NCI-H2107 treated with DMSO at 0.1 percent for 48 hours (cell line): Measurements from ENCODE around the gene CNRIP1.
"Not testable (repeated sequence)": the region's sequence is repeated elsewhere in the genome, so short reads cannot be mapped to it uniquely, and the experiment has no call there.

Experiments used
- DNase-seq: peaks from one replicate; lab custom pipeline; 2025; ENCODE audit not compliant: unreplicated experiment; lab: John Stamatoyannopoulos, UW

CNRIP1 gene, protein sequence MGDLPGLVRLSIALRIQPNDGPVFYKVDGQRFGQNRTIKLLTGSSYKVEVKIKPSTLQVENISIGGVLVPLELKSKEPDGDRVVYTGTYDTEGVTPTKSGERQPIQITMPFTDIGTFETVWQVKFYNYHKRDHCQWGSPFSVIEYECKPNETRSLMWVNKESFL

DNA sequence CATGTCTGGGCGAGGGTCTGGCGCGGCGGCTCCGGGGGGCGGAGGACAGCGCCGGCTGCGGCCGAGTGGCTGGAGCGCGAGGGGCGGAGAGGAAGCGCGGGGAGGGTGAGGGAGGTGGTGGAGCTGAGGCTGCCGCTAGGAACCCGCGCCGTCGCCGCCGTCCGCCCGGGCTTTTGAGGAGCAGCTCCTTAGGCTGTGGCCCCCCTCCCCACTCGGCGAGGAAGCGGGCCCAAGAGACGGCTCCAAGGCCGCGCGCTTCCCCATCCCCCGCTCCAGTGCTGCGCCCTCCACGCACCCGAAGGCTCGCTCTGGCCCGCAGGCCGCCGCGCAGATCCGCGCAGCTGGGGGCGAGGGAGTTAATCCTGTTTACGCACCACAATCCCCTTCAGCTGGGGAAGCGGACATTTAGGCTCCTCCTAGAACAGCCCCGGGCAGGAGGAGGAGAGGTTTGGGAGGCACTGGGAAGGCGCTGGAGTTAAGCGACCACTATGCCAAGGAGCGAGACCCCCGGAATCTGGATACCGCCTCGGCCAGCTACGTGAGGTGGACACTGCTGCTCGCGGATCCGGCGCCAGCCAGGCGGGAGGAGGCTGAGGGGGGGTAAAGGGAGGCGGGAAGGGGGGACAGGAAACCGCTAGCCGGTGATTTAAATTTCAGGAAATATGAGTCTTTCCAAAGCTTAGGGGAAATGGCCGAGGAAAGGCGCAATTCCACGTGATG lies at the start of gene CNRIP1:
Gene CNRIP1, minus strand, starts transcription at position 552 of the 720 bp plus-strand sequence. Its CDS starts 549 bp downstream, at position 3.
- DNase-seq = no peak

DNA sequence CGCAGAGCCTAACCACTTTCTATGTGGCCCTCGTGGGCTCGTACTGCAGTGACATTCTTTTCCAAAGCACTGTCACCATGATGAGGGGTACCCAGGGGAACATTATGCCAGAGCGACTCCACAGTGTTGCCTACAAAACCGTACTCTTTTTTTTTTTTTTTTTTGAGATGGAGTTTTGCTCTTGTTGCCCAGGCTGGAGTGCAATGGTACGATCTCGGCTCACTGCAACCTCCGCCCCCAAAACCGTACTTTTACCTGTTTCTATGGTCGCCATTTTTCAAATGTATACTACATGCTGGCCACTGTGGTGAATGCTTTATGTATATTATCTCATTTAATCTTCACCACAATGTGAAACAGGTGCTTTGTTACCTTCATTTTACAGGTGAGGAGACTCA lies 49.6 kb upstream of the CNRIP1 start:
- DNase-seq = no peak

DNA sequence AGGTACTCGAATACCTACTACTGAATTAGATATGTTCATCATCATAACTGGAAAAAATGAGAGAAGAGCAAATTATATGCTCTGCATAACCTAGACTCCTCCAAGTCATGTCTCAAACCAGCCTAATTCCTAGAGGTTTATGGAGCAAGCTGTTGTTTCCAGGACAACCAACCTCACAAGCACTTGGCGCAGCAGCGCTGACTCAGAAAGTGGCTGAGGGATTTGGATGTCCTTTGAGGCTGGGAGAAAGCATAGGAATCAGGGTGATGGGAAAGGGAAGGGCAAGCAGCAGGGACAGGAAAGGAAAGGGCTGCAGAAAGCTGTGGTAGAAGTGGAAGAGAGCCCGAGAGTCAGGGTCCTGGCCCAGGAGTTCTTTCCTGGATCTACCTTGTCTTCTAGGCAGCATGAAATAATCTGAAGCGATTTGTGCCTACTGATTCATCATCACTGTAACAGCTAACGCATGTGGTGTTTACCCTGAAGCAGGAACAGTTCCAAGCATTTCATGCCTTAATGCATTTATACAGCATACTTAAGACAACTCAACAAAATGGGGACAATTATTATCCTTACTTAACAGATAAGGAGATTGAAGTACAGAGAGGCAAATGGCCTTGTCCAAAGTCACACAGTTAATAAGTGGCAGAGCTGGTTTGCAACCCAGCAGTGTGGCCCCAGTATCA lies 49.0 kb upstream of the CNRIP1 start:
- DNase-seq = no peak

DNA sequence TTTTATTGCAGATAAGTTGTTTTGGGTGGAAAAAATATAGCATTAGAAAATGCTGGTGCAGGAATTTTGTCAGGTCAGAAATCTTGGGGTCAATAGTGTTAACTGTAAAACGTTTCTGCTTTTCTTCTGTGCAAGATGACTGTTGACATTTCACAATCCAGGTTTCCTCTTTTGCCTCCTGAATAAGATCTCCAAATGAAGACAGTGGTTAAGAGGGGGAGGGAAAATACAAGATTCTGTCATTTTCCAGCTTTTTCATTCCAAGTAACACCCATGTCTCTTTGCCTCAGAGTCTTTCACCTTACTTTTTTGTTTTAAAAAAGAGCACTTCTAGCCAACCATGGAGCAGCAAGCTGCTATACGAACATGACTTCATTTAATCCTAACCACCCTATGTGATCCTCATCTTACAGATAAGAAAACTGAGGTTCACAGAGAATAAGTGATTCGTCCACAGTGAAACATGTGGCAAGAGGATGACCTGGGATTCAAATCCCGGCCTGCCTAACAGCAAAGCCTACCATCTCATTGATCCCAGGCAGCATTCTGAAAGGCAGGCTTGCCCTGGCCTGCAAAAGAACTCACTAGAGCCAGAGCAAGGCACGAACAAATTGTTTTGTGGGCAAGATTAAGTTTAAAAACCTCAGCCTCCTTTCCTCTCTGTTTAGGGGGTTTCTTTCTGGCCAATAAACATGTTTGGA lies 48.4 kb upstream of the CNRIP1 start:
- DNase-seq = no peak

DNA sequence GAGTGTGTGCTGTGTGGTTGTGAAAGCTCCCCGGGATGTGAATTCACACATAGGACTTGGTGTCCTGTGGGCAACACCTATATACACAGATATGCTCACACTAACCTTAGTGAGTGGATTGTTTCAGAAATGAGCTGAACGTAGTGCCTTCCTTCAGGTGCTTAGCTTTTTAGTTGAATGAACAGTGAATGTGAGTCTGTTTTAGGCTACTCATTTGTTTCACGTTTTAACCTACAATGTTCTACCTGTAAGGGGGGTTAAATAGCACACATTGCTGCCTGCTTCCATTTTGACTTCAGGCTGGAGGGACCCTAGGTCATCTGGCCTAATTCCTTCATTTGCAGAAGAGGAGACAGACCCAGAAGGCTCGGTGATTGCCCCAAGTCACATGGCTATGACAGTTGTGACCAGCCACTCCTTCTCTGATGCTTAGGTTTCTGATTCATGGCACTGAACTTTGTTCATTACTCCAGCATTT lies 46.4 kb upstream of the CNRIP1 start:
- DNase-seq = no peak

DNA sequence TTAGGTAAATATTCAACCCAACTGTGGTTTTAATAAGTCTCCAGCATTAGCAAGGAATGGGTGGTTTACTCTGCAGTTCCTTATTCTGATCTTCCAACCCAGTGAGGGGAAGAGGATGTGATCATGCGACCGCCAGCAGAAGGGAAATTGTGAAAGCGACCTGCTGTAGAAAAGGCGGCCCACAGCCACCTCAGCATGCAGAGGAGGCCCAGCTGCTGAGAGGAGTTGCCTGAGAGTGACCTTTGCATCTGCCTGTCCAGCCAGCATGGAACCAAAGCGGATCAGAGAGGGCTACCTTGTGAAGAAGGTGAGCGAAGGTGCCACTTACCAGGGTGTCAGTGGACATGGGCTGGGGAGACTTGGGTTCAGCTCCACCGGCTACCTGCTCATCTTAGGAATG lies 45.3 kb upstream of the CNRIP1 start, which contains the start of gene PLEK:
Gene PLEK, plus strand, starts transcription at position 196 of the 400 bp plus-strand sequence. Its CDS starts 70 bp downstream, at position 266.
- no peak for DNase-seq

DNA sequence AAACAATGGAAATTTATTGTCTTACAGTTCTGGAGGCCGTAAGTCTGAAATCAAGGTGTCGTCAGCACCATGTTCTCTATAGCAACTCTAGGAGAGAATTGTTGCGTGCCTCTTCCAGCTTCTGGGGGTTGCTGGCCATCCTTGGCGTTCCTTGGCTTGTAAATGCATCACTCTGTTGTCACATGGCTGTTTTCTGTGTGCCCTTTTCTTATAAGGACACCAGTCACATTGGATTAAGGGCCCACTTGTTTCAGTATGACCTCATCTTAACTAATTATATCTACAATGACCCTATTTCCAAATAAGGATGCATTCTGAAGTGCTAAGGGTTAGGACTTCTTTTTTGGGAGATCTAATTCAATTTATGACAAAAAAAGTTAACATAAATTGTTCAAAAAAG lies 44.0 kb upstream of the CNRIP1 start:
- DNase-seq = no peak

DNA sequence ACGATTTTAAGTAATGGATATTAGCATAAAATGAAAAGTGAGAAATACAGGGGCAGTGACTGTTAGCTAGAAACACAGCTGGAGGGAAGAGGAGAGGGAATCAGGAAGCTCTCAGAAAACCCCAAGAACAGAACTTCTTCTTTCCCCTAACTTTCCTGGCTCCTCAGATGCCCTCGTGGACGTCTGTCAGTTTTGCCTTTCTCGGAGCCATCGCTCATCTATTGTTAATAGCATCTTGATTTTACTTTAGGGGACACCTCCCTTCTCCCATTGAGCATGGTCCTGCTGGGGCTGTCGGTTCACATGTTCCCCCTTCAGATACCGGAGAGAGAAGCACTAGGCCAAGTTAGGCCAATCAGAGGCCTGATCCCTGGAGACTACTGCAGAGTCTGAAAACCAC lies 43.0 kb upstream of the CNRIP1 start:
- no peak for DNase-seq

DNA sequence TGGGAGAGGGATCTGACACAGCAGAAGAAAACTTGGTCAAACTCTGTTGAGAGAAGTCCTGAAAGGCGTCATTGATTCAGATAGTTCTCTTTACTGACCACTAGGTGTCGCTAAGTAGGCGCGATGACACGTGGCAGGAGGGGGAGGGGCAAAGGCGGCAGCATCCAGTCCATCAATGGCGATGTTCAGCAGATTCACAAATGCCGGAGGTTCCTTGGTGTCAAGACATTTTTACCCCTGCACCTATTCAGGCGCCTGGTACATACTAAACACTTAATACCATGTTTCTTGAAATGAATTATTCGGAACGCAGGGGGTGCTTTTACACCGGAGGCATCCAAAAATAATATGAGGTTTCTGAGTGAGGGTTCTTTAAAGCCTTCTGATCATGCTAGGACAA lies 42.3 kb upstream of the CNRIP1 start:
- DNase-seq = peak; percentile 55

DNA sequence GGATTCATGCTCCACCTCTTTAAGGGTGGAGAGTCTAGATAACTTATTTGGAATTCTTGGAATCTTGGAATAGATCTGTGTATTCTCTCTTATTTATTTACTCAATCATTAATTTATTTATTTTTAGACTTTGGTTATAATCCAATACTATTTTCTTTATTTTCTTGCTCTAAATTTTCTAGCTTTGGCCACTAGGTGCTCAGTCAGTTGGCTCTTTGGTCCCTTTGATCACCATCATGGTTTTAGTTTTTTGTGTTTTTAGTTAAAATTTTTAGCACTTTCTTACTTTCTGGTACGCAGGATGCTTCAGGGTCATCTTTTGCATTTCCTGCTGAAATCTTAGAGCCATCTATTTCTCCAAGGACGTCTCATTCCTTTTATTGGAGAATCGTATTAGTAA lies 40.1 kb upstream of the CNRIP1 start:
- no peak for DNase-seq

DNA sequence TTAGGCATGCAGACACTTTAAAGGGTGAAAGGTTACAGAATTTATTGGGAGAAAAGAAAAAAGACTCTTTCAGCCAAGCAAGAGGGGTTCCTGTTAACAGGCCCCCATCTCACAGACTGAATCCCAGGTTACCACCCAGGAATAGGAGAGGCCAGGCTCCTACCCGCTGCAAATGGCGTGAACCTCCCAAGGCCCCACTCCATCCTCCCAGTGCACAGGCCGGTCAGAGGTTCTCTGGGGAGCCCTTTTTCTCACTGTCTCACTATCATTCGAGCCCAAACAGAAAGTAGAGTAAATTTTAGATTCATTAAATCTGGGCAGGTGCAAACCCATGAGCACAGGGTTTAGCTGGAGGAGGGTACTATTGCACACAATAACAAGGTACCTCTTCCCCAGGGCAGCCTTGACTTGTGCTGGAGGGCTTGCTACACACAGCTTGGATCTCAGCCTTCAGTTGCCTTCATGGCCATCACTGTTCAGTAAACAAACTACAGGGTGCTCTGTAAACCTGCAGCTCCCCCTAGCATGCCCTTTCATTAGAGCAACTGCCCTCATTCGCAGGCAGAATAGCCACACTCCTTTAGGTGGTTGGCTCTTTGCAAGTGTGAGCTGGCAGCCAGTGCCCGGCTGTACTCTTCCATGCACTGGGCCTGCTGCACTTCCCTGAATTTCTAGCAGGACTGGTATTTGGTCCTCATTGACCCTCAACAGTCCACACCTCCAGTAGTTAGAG lies 38.0 kb upstream of the CNRIP1 start:
- peak; percentile 49 for DNase-seq

DNA sequence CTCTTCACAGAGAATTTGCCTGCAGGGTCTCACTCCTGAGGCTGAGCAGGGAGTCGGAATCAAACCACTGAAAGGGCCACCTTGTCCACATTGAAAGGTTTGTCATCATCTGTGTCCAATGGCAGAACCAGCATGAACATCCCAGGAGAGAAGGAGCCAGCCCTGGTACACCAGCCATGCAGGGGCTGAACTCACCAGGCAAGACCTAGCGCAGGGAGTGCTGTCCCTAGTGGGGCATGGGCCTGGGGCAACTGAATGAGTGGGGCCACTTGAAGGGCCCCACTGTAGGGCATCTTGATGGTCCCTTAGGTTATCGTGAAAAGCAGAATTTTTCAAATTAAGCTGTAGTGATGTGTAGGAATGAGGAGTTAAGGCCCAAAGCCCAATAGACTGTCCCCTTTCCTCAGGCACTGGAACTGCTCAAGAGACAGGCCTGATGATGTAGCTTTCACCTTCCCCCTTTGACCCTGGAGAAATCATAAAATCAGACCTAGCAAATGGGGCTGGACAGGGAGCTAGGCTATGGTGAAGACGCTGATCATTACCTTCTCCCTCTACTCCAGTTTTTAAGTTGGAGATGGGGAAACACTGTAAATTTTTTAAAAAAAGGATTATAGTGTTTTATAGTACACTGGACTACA lies 37.0 kb upstream of the CNRIP1 start:
- no peak for DNase-seq

DNA sequence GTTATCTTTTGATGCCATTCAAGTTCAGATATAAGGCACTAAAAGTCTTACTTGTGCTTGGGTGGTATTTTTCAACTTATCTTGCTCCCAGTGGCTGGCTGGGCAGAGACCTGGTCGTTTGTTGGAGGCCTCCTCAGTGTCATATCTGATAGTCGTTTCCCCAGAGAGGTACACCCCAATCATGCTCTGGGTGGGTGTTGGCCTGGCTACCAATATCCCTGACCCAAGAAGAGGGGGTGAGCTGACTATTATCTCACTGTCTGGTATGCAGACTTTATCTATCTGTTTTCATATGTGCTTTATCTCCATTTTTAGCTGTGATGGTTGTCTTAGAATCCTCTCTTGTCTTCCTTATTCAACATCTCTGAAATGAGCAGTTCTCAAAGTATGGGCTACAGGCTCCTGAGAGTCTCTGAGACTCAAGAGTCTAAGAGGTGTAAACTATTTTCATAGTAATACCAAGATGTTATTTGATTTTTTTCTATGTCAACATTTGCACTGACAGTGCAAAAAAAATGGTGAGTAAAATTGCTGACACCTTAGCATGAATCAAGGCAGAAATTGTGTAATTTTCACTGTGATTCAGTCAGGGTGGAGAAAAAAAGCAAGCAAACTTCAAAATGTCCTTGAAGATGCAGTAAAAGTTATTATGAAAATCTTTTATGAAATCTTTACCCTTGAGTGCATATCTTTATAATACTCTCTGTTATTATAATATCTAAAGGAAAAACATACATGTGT lies 33.1 kb upstream of the CNRIP1 start:
- DNase-seq = no peak

DNA sequence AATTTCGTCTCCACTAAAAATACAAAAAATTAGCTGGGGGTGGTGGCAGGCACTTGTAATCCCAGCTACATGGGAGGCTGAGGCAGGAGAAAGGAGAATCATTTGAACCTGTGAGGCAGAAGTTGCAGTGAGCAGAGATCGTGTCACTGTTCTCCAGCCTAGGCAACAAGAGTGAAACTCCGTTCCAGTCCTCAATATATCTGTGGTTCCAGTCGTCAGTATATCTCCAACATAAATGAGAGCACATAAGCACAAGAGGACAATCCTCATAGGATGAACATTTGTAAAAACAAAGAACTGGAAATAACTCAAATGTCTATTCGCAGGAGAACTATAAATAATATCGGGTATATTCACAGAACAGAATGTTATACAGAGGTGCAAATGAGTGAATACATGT lies 32.2 kb upstream of the CNRIP1 start:
- no peak for DNase-seq

DNA sequence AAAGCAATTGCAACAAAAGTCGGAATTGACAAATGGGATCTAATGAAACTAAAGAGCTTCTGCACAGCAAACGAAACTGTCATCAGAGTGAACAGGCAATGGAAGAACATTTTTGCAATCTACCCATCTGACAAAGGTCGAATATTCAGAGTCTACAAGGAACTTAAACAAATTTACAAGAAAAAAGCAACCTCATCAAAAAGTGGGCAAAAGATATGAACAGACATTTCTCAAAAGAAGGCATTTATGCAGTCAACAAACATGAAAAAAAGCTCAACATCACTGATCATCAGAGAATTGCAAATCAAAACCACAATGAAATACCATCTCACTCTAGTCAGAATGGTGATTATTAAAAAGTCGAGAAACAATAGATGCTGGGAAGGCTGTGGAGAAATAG lies 29.3 kb upstream of the CNRIP1 start:
- DNase-seq = not testable (repeated sequence)

DNA sequence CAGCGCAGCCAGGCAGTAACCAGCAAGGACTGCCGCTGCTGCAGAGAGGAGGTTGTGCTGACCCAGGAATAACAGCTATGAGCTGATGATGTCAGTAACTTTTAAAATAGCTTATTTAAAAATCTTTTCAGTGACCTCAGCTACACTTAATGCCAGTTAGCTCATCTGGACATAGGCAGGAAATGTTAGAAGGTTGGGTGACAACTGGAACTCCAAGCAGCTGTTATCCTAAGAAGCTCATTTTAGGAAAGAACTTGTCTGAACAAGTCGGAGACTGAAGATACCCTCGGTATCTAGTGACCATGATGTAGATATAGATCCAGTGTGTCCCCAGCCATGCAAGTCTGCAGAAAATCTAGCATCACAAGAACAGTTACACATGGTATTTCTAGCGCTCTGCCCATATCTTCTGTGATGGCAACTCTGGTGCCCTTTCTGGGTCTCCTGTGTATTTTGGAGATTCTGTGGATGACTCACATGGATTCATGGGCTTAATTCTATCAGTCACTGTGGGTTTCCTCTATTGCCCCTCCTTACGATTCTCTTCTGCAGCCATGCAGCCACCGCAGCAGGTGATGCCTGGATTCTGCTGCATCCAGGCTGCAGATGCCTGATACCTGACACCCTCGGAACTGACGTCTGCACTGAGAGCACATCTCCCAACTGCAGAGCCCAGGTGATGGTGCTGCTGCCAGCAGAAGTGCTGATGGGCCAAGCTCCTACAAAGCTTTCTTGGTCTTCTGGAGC lies 25.6 kb upstream of the CNRIP1 start:
- DNase-seq = peak; percentile 2

DNA sequence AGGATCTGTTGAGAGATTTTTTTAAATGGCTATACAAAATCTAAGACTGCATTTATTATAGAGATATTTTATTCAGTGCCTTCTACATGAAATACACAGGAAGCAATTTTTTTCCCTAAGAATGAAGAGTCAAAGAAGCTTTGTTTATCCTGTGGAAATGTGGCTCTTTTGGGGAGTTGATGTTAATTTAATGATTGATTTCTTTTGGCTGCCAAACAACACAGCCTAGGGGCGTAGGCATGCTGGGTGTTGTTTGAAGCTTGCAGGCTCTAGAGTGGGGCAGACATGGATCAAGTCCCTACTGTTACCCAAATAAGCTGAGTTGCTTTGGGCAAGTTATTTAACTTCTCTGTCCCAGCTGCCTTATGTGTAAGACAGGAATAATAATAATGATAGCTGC lies 24.3 kb upstream of the CNRIP1 start:
- no peak for DNase-seq

DNA sequence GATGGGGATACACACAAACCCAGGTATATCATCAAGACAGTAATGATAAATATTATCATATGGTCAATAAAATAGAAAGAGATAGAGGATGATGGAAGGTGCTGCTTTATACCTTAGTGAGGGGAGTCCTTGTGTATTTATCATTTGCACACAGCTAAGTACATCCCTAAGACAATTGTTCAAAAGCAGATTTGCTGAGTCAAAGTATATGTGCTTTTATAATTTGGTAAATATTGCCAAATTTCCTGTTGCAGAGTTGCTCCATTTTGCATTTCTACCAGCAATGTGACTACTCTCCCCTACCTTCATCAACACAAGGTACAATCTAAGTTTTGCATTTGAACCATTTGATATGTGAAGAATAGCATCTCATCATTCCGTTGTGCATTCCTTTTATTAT lies 22.7 kb upstream of the CNRIP1 start:
- no peak for DNase-seq

DNA sequence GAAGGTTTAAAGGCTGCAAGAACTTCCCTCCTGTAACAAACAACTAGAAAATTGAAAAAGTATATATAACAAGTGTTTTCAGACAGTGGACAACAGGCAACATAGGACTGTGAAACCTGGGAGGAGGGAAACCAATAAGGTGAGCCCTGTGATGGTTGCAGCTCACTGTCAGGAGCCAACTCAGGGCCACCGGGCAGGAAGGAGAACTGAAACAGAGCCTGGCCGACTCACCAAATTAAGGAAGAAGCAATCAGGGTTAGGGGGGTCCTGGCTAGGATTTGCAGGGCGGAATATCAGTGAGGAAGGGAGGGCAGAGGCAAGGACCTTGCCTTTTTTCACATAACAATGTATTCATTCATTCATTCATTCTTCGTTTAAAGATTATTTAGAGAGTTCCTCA lies 21.8 kb upstream of the CNRIP1 start:
- no peak for DNase-seq
